AG09309 (cell line): ENCODE measurements around the gene CDK14.

Experiments
- DNase-seq: peaks from one replicate; pipeline ENCODE4 v3.0.0-alpha.2; 2010; ENCODE audit warnings: low read depth
- H3K4me3 ChIP-seq: 2 replicates; pipeline ENCODE4 v1.5.1; 2011; ENCODE audit warnings: mild to moderate bottlenecking, low read depth, low read length, moderate library complexity; ENCODE audit not compliant: control insufficient read depth
- TF ChIP-seq, protein P1 (sequence below): IDR thresholded peaks from 2 replicates; pipeline ENCODE4 v1.5.1; 2011; ENCODE audit warnings: mild to moderate bottlenecking, low read depth, low read length, inconsistent platforms; ENCODE audit not compliant: insufficient read depth, control insufficient read depth; ENCODE audit errors: missing control alignments

The CDK14 gene

DNA sequence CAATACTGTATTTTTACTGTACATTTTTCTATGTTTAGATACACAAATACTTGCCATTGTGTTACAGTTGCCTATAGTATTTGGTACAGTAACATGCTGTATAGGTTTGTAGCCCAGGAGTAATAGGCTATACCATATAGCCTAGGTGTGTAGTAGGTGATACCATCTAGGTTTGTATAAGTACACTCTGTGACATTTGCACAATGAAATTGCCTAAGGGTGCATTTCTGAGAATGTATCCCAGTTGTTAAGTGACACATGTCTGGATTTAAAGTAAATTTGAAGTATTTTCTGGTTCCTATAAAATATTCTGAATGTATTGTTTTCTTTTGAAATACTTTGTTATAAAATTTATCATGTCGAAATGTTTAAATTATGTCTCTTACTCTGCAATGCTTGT is 7.2 kb downstream of the CDK14 start:
- TF ChIP-seq, protein P1, sequence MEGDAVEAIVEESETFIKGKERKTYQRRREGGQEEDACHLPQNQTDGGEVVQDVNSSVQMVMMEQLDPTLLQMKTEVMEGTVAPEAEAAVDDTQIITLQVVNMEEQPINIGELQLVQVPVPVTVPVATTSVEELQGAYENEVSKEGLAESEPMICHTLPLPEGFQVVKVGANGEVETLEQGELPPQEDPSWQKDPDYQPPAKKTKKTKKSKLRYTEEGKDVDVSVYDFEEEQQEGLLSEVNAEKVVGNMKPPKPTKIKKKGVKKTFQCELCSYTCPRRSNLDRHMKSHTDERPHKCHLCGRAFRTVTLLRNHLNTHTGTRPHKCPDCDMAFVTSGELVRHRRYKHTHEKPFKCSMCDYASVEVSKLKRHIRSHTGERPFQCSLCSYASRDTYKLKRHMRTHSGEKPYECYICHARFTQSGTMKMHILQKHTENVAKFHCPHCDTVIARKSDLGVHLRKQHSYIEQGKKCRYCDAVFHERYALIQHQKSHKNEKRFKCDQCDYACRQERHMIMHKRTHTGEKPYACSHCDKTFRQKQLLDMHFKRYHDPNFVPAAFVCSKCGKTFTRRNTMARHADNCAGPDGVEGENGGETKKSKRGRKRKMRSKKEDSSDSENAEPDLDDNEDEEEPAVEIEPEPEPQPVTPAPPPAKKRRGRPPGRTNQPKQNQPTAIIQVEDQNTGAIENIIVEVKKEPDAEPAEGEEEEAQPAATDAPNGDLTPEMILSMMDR: no peak
- DNase-seq: no peak
- H3K4me3 ChIP-seq: no peak overlapping the region

DNA sequence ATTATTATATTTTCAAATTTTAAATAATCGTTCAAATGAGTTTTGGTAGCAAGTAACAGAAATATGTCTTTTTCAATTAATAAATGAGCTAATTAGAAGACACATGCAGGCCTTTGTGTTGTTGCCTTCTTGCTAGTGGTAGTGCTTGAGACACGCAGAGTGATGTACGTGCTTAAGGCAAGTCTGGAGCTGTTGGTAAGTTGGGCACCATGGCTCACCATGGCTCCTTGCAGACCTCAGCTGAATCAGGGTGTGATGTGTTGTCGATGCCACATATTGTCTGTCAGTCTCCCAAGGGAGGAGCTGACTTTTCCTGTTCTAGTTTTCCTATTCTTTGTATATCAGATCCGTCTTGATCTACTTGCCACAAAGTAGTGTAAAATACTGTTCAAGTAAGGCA is 8.3 kb downstream of the CDK14 start:
- TF ChIP-seq, protein P1: no peak
- DNase-seq: no peak
- H3K4me3 ChIP-seq: no peak overlapping the region

DNA sequence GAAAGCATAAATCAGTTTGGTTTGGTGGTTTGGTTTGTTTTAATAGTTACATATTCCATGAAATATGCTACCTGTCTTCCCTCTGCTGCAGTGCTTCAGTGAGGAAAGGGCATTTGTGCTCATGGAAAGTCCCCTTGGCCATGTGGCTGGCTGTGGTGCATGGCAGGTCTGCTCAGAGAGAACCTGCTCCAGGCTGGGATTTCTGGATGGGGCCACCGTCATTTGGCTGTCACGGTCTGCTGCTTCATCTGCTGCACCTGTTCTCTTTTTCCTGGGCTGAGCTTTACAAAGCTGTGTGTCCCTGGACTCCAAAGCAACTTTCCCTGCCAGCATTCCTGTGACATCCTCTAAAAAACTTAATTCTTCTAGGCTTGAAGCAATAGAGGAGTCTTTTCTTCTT is 8.9 kb downstream of the CDK14 start:
- DNase-seq: no peak
- H3K4me3 ChIP-seq: no peak overlapping the region
- TF ChIP-seq, protein P1: no peak

DNA sequence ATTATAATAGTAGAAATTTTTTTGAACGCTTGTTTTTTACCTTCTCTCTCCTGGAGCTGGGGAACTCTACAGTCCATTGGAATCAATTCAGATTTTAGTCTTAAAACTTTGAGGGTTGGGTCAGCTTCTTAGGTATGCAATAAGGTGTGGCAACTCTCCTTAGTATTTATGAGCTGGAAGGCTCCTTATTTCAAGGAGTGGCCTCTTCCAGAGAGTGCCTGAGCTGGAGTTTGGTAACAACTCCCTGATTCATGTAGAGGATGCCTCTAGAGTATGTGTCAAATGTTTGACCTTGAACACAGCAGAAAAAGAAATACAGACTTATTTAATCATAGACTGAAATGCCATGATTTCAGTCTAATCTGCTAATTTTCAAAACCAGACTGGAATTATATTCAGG is 11.1 kb downstream of the CDK14 start:
- TF ChIP-seq, protein P1: no peak
- DNase-seq: no peak
- no peak overlapping the region for H3K4me3 ChIP-seq

DNA sequence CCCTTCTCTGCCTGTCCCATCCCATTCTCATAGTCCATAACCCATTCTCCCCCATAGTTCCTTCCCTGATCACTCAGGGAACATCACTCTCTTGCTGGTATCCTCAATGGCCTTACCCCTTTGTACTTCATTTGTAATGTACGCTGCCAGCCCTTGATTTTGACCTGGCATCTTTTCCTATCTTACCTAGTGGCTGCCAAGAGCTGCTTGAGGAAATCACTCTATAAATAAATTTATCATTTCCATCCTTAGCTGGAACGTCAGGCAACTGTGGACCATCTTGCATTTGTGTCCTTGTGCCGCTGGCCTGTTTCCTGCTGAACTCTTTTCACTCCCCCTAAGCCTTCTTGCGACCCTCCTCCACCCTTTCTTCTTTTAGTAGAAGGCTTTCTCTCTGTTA is 14.0 kb downstream of the CDK14 start:
- no peak overlapping the region for H3K4me3 ChIP-seq
- DNase-seq: no peak
- TF ChIP-seq, protein P1: no peak

DNA sequence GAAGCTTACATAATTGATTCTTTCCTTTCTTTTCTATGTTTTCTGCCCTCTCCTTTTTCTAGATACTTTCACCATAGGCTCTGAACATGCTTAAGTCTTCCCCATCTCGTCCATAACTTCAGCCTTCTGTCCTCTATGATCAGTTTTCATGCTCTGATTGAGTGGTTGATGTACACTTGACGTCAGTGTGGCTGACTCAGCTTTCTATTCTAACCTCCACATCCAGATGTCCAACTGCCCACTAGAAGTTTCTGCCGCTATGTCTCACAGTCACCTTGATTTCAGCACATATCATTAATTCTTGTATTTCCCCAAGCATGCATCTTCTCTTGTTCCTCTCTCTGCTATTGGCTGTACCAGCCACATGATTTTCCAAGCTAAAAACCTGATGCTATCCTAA is 15.0 kb downstream of the CDK14 start:
- DNase-seq: no peak
- no peak overlapping the region for H3K4me3 ChIP-seq
- TF ChIP-seq, protein P1: no peak

DNA sequence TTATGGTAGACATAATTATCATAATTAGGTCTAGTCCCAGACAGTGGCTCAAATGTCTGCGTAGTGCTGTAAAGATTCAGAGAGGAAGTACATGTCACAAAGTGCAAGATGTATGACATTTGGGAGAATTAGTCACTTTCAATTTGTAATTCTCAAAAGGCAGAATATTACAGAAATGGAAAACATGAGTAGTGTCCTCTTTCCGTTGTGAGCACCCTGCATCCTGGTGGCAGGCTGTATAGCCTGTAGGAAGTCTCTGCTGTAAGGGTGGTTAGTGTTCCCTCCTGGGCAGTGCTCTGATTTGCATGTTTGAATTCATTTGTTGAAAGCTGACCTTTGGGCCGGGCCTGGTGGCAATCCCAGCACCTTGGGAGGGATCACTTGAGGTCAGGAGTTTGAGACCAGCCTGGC is 17.0 kb downstream of the CDK14 start:
- TF ChIP-seq, protein P1: no peak
- H3K4me3 ChIP-seq: no peak overlapping the region
- DNase-seq: no peak
